SW480 (cell line): ENCODE data around the gene FHIT.

ENCODE experiments used
- DNase-seq: peaks from one replicate; pipeline ENCODE4 v3.0.0-alpha.2; 2016; ENCODE audit warnings: low spot score

Gene FHIT

DNA sequence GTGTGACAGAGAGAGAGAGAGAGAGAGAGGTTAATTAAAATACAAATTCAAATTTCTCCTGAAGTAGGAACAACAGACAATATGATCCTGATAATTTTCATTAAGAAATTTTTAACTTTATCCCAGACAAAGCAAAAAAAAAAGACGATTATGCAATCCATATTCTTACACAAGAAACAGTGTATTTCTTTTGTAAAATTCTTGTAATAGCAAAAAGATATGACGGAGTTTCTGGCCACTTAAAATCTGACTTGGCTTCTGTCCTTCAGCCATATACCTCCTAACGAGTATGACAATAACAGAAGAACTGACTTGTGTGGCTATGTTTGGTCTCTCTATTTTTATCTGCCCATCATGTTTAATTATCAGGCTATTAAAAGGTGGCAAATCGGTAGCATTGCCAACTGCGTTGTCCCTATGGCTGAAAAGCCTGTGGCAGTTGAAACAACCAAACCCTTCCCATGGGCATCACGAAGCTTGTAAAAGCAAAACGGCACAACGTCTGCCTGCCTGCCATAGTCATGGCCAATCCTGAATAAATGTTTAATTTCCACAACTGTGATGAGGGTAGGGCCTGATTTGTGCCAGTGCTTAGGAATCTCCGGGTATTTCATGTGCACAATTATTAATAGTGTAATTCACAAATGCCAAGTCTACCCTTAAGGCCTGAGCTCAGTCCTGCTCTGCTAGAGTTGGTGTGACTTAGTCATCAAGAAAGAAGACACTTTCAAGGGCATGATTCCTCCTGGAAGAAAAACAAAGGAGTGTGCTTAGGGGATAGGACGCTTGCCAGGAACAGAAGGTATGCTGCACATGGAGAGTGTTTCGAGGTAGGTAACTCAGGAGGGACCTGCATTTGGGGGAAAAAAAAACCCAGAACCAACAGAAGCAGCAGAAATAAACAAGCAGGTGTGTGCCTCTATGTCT, 1090.2 kb downstream of the FHIT start:
- DNase-seq = no peak

DNA sequence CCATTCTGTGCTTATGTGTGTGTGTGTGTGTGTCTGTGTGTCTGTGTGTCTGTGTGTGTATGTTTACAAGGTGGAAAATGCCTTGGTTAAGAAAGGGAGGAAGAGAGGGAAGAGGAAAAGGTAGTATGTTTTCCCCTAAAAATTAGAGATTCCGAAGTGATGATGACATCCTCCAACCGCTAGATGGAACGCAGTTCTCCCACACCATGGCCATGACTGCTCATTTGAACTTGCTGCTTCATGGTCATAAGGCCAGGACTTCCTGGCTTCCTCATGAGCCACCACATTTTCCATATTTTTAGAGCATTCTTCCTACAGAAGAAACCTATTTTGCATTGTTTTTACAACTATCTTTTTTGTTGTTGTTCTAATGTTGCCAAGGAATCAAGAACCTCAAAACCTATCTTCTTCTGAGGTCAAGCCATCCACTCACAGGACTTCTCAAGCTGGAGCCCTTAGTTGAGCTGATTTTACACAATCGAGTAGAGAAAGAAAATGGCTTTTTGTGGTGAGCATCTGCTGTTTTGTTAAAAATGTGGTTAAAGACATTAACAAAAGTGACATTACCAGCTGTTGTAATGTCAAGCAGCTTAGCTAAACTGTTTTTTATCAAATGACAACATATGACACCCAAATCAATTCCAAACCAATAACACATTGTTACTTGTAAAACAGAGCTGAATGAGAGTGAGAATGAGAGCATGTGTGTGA, 1091.0 kb downstream of the FHIT start:
- DNase-seq = no peak

DNA sequence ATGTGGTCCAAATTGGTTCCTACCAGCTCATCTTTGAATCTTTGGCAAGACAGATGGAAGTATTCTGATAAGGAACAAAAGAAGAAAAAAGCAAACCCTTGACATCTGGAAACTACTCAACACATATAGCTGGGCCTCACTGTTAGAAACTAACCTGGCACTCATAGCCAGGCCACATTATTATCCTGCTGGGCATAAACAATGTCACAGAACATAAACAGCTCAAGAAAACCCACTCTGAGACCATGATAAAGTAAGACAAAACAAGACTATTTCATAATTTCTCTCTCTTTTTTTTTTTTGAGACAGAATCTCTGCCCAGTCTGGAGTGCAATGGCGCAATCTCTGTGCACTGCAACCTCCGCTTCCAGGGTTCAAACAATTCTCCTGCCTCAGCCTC, 1093.2 kb downstream of the FHIT start:
- no peak for DNase-seq

GRCh38 chr3:60154011-60154410, 1097.2 kb downstream of the FHIT start:
- DNase-seq = no peak

- DNase-seq = no peak
Measured at GRCh38 chr3:60153221-60153999, 1097.8 kb downstream of the FHIT start.

- no peak for DNase-seq
Measured at GRCh38 chr3:60149501-60149900, 1101.8 kb downstream of the FHIT start.

- no peak for DNase-seq
Measured at GRCh38 chr3:60147249-60147950, 1103.9 kb downstream of the FHIT start.

GRCh38 chr3:60146121-60146520, 1105.1 kb downstream of the FHIT start:
- DNase-seq = no peak

- no peak for DNase-seq
Measured at GRCh38 chr3:60144071-60144470, 1107.2 kb downstream of the FHIT start.

GRCh38 chr3:60142009-60142408, 1109.2 kb downstream of the FHIT start:
- no peak for DNase-seq

- no peak for DNase-seq
Measured at GRCh38 chr3:60140160-60140559, 1111.1 kb downstream of the FHIT start.

DNA sequence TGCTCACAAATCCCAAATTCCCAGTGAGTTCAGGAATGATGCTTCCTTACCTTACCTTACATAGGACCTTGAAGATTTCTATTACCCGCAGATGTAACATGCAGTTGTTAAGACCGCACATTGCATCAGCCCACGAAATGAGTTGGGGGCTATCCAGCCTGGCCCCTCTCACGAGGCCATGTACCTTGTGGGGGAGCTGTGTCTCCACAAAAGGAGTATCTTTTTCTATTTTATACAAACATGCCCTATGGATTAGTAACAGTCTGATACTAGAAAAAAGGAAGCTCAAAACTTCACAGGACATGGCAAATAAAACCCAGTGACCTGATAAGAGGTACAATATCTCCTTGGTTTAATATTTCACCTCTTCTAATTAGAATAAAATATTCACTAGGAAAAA, 1114.7 kb downstream of the FHIT start:
- no peak for DNase-seq

- DNase-seq = no peak
Measured at GRCh38 chr3:60135474-60135873, 1115.8 kb downstream of the FHIT start.

- DNase-seq = no peak
Measured at GRCh38 chr3:60133269-60134162, 1117.7 kb downstream of the FHIT start.

- no peak for DNase-seq
Measured at GRCh38 chr3:60131618-60132017, 1119.6 kb downstream of the FHIT start.

GRCh38 chr3:60126511-60127304, 1124.5 kb downstream of the FHIT start:
- DNase-seq = no peak

GRCh38 chr3:60125686-60126085, 1125.6 kb downstream of the FHIT start:
- DNase-seq = no peak

- no peak for DNase-seq
Measured at GRCh38 chr3:60120245-60120644, 1131.0 kb downstream of the FHIT start.

- no peak for DNase-seq
Measured at GRCh38 chr3:60114191-60114590, 1137.1 kb downstream of the FHIT start.

GRCh38 chr3:60107275-60107674, 1144.0 kb downstream of the FHIT start:
- no peak for DNase-seq
